OCI-M2 (cell line): ENCODE measurements around the gene USP11.
A peak's percentile ranks its signal among the peaks of the same experiment; 100 is the strongest.

Experiments
- DNase-seq: peaks from one replicate; lab custom pipeline; 2025; ENCODE audit not compliant: unreplicated experiment; lab: John Stamatoyannopoulos, UW

Gene USP11

DNA sequence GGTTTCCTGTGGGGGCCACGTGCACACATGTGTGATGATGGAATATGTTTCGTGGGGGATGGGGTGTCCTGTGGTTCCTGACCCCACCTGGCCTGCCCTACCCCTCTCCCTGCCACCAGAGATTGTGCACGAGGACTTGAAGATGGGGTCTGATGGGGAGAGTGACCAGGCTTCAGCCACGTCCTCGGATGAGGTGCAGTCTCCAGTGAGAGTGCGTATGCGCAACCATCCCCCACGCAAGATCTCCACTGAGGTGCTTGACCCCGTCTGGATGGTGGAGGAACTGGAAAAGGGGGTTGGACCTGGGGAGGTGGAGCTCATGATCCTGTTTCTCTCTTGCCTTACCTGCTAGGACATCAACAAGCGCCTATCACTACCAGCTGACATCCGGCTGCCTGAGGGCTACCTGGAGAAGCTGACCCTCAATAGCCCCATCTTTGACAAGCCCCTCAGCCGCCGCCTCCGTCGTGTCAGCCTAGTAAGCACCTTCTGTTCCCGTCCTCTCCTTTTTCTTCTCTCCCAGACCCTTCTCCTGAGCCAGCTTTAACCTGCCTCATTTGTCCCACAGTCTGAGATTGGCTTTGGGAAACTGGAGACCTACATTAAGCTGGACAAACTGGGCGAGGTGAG, 8.4 kb upstream of the USP11 start:
- DNase-seq = no peak

DNA sequence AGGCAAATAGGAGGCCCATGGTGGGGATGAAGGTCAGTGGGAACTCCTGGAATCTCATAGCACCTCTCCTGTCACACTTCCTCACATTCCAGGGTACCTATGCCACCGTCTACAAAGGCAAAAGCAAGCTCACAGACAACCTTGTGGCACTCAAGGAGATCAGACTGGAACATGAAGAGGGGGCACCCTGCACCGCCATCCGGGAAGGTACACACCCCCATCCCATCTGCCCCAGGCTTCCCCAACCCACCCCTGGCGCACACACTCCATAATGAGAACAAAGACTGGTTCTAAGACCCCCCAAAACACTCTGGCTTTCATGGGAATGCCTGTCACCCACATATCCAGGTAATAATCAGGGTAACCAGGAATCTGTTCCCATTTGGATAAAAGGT, 7.9 kb upstream of the USP11 start:
- no peak for DNase-seq

DNA sequence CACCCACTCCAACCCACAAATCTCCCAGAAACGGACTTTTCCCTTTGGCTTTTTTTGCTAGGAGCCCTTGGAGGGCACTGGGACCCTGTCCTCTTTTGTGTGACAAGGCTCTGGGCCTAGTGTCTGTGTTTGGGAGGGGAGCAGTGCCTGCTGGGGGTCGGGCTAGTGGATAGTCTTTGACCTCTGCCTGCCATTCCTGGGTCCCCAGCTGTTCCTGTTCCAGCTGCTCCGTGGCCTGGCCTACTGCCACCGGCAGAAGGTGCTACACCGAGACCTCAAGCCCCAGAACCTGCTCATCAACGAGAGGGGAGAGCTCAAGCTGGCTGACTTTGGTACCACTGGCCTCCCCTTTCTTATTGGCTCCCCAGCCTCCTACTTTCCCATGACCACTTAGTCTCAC, 6.7 kb upstream of the USP11 start:
- no peak for DNase-seq

DNA sequence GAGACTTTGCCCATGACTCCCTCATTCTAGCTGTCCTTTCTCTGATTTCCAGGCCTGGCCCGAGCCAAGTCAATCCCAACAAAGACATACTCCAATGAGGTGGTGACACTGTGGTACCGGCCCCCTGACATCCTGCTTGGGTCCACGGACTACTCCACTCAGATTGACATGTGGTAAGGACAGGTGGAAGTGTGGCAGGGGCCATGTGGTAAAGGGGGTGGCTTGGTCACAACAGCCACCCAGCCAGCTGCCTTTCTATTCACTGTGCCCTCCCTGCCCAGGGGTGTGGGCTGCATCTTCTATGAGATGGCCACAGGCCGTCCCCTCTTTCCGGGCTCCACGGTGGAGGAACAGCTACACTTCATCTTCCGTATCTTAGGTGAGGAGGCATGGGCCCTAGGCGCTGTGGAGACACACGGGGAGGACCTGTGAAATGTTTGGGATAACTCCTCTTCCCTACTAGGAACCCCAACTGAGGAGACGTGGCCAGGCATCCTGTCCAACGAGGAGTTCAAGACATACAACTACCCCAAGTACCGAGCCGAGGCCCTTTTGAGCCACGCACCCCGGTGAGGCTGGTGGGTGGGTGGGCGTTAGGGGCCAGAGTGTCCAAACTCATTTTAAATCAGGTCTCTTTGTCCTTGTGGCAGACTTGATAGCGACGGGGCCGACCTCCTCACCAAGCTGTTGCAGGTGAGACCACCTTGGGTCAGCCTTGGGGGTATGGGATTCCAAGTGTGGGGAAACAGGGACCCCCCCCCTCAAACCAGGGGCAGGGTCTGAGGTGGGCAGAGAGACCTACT, 6.1 kb upstream of the USP11 start:
- DNase-seq = no peak

- DNase-seq = no peak
Measured at GRCh38 chrX:47227334-47227583, 5.5 kb upstream of the USP11 start.

DNA sequence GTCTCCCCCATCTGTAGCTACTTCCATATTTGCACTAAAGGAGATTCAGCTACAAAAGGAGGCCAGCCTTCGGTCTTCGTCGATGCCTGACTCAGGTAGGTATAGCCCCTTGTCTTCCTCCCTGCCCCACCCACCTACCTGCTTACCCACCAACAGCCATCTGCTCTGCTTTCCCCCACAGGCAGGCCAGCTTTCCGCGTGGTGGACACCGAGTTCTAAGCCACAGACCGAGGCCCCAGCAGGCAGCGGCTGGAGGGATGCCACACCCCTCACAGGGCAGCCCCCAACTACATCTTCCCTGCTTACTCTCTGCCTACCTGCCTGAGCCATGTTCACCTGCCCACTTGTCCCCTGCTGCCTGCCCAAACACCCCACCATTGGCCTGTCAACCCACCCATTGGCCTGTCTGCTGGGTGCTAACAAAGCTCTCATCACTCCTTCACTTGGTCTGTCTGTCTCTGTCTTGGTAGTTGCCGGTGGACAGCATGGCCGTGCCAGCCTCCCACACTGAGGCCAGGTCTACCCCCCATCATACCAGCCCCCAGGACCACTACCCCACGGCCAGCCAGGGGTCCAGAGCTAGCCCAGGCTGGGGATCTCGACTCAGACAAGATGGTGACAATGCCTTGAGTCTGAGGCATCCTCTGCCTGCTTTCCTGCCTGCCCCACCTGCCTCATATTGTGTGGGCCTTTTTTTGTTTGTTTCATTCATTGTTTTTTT, 4.1 kb upstream of the USP11 start:
- DNase-seq = no peak

DNA sequence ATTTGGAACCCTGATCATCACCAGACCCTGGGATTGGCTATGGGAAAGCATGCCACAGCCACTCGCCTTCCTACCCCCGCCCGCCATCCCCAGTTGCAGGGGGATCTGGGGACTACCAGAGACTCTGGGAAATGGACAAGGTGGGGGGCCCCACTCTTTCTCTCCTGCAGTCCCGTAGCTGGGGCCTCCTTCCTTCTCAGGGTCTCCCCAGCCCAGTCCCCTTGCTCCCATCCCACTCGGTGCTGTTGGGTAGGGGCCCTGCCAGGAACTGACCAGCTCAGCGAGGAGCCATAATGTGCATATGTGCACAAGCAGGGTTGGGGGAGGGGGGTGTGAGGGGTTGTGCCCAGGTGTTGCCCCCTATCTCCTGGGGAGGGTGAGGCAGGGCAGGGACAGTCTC, 3.4 kb upstream of the USP11 start:
- DNase-seq = no peak

DNA sequence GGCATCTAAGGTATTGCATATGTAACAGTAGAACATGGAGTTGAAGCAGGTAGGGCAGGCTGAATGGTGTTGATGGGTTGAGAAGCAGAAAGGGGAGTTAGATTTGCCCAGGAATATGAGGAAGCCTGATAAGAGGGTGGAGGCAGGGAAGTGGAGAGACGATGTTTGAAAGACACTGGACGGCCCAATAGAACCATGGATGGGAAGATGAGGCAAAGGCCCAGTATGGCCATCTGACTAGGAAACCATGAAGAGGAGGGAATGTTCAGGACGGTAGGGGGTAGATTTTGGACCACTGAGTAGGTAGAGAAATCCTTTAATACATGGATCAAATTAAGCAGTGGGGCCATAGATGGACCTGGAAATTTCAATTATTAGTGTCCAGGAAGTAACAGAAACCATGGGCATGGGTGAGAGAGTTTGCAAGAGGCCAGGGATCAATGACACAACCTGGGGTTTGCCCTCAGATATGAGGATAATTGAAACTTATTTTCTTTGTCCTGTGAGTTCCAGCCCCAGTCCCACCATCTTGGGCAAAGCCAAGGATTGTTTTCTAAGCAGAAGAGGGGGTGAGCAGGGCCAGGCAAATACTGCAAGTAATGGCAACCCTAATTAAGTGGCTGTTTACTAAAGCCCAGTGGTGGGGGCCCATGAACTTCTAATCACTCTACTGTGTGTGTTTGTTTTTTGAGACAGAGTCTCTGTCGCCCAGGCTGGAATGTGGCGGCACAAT, 2.5 kb upstream of the USP11 start:
- no peak for DNase-seq

GRCh38 chrX:47231167-47231566, 1.6 kb upstream of the USP11 start:
- DNase-seq = no peak

- DNase-seq = no peak
Measured at GRCh38 chrX:47232197-47232802, 509 bp upstream of the USP11 start.

DNA sequence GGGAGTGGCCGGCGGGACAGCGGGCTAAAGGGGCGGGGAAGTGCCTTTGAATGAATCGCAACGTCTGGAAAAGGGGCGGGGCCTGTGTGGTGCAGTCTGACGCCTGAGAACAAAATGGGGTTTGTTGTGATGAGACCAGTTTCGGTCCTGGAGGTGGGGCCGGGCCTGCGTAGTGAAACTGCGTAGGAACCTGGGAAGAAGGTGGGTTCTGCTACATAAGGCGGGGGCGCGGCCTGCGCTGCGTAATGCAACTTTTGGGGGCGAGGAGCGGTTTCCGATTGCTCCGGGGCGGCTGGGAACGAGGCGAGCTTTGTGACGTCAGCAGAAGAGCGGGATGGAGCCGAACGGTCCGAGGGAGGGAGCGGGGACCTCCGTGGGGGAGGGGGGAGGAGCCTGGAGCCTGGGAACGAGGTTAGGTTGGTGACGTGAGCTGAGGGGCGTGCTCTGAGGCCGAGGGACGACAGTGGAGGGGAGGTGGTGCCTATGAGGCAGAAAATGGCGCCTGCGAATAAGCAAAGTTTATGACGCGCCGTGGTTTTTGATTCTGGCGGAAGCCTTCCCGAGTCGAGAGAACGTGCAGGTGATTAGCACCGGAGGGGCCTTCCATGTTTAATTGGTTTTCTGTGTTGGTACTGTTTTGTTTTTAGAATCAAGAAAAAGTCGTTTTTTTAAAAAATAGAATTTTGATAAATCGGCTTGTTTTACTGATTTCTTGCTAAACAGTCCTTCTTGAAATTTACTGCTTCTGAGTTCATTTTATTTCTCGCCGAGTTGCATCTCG, 714 bp downstream of the USP11 start:
- DNase-seq = peak; percentile 87

- no peak for DNase-seq
Measured at GRCh38 chrX:47234583-47234982, 1.8 kb downstream of the USP11 start.

DNA sequence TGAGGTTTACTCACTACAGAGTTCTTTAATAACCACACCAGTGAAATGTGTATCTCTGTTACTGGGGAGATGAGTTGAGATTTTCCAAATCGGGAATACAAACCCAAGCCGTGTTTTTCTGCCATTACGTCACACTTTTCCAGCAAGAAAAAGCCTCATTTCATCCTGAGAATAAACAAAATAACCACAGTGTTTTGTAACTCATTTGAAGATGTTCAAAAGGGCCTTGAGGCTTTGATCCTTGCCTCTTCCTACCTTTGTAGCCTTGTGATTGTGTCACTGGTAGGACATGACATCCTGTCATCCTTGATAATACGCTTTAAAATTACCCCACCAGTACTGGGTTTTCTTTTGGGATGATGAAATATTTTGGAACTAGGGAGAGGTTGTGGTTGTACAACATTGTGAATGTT, 2.9 kb downstream of the USP11 start:
- no peak for DNase-seq

- no peak for DNase-seq
Measured at GRCh38 chrX:47239199-47239598, 6.4 kb downstream of the USP11 start.

DNA sequence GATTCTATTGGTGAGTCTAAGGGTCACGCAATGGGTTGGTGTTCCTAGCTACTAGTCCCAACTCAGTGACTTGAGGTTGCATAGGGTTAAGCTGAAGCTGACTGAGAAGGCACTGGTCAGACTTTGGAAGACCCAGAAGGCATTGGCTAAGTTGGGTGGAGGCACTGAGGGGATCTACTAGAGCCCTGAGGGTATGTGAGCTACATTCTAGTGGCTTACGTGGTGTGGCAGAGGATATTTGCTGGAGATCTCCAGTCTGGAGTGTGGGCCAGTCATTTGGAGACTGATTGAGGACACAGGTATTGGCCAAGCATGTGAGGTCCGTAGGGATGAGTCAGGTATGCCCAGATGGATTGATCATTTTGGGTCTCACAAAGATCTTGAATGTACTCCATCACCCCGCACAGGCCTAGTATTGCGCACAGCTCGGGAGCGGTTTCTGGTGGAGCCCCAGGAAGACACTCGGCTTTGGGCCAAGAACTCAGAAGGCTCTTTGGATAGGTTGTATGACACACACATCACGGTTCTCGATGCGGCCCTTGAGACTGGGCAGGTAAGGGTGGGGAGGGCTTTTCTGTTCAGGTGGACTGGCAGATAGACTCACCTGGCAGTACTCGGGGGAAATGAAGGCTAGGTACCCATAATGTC, 7.2 kb downstream of the USP11 start:
- no peak for DNase-seq

DNA sequence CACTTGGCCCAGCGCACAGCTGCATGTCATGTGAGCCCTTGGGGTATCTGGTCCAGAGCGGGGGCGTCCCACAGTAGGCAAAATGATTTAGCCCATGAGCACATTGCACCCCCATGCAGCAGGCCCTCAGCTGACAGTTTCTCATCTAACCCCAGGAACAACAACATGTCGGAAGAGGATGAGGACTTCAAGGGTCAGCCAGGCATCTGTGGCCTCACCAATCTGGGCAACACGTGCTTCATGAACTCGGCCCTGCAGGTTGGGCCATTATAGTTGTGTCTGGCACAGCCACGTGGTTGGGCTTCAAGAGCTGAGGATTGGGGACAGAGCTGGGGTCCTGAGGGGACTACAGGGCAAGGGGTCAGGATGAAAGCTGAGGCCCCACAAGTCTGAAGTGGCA, 7.8 kb downstream of the USP11 start:
- DNase-seq = no peak

GRCh38 chrX:47241201-47242011, 8.6 kb downstream of the USP11 start:
- no peak for DNase-seq

GRCh38 chrX:47242321-47242720, 9.5 kb downstream of the USP11 start:
- no peak for DNase-seq

GRCh38 chrX:47243351-47243750, 10.5 kb downstream of the USP11 start:
- DNase-seq = no peak
